Nephron (organoid): ENCODE data around the gene NTRK3.

ENCODE experiments used
- H3K27ac Mint-ChIP-seq, 3 experiments: 2 replicates each; pipeline ENCODE4 v1.8.0; 2020; ENCODE audit warnings: mixed read lengths in 3 of 3, mild to moderate bottlenecking in 2 of 3, moderate library complexity in 1 of 3
- H3K27me3 Mint-ChIP-seq: 2 replicates; pipeline ENCODE4 v1.8.0; 2021; ENCODE audit warnings: low read depth, mild to moderate bottlenecking, moderate library complexity, mixed read lengths
- H3K36me3 Mint-ChIP-seq: 2 replicates; pipeline ENCODE4 v1.8.0; 2020; ENCODE audit warnings: low read depth, mixed read lengths
- H3K4me1 Mint-ChIP-seq: 2 replicates; pipeline ENCODE4 v1.8.0; 2020; ENCODE audit warnings: mixed read lengths
- H3K4me3 Mint-ChIP-seq, 3 experiments: 2 replicates each; pipeline ENCODE4 v1.8.0; 2020; ENCODE audit warnings: mild to moderate bottlenecking in 3 of 3, mixed read lengths in 3 of 3, moderate library complexity in 2 of 3
- H3K9me3 Mint-ChIP-seq: 2 replicates; pipeline ENCODE4 v1.8.0; 2020; ENCODE audit warnings: mixed read lengths
- TF ChIP-seq, protein P1 (sequence below), 3 experiments: fragments of 200-600 bp; sonication (generic); IDR thresholded peaks; one replicate each; pipeline ENCODE4 v1.5.0; 2021; ENCODE audit warnings: antibody characterized with exemption in 3 of 3; ENCODE audit not compliant: unreplicated experiment in 3 of 3

NTRK3 gene

DNA sequence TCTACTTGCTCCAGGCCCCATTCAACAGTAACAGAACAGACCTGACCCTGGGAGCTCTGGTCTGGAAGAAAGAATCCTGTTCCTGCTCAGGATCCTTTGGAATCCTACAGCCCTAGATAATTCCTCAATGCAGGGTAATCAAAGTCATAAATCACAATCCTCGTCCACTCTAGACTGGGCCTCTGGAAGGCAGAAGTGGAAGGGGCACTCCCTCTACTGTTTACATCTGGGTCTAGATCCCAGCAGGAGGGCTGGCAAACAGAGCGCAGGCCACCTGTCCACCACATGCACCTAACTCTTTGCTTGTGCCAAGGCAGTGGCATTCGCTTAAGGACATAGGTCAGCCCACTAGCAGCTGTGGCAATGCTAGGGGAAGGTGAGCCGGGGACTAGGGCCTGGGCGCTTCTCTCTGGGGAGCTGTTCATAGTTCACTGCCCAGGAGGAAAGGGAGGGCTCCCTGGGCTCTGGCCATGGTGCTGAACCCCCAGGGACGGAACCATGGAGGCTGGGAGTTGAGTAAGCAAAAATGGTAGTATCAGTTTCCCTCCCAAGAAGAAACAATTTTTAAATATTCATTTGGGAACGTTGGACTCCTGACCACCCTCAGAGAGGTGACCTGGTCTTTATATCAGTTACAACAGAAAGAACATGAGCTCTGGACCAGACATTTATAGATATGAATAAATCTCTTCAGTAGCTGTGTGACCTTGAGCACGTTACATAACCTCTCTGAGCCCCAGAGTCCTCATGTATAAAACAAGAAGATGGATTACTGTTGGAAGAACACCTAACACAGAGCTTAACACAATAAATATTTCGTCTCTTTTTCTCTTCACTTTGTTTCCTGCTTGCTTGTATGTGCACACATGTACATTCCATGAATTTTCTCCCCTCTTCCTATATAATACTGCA is 90.2 kb downstream of the NTRK3 start:
- peaks cover 45% of the 10 kb centered on the region for H3K27me3 Mint-ChIP-seq
- TF ChIP-seq, protein P1, sequence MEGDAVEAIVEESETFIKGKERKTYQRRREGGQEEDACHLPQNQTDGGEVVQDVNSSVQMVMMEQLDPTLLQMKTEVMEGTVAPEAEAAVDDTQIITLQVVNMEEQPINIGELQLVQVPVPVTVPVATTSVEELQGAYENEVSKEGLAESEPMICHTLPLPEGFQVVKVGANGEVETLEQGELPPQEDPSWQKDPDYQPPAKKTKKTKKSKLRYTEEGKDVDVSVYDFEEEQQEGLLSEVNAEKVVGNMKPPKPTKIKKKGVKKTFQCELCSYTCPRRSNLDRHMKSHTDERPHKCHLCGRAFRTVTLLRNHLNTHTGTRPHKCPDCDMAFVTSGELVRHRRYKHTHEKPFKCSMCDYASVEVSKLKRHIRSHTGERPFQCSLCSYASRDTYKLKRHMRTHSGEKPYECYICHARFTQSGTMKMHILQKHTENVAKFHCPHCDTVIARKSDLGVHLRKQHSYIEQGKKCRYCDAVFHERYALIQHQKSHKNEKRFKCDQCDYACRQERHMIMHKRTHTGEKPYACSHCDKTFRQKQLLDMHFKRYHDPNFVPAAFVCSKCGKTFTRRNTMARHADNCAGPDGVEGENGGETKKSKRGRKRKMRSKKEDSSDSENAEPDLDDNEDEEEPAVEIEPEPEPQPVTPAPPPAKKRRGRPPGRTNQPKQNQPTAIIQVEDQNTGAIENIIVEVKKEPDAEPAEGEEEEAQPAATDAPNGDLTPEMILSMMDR (IDR thresholded peaks at IDR 0.05; ENCODE audit: unreplicated experiment in 3 of 3): no peak
- no peaks in the 10 kb centered on the region for H3K9me3 Mint-ChIP-seq

DNA sequence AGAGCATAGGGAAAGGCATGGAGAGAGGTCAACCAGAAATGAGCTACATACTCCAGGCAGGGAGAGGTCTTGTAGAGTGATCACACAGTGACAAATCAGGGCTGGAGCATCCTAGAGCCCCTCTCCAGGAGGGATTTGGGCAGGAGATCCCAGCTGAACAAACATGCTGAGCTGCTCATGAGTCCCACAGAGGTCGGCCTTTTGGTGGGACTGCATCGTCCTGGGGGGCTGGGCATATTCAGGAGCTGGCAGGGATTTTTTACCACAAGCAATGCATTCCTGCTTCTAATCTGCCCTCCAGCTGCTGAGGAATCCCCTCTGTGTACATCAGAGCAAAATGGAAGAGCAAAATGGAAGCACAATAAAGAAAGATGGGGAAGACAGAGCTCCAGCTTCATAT is 94.9 kb downstream of the NTRK3 start:
- Mint-ChIP-seq H3K4me3 (no peak overlapping the region), H3K27me3 (peaks cover 40% of the 10 kb centered on the region), H3K9me3 (peaks cover 3% of the 10 kb centered on the region), H3K36me3 (no peaks in the 10 kb centered on the region), H3K27ac (no peak overlapping the region), H3K4me1 (no peaks in the 10 kb centered on the region)
- TF ChIP-seq, protein P1 (IDR thresholded peaks at IDR 0.05; ENCODE audit: unreplicated experiment in 3 of 3): no peak

More for the DNA sequence above, 90.2 kb downstream of the NTRK3 start:
- no peak overlapping the region for H3K4me3 Mint-ChIP-seq
- no peaks in the 10 kb centered on the region for H3K4me1 Mint-ChIP-seq
- no peak overlapping the region for H3K27ac Mint-ChIP-seq
- H3K36me3 Mint-ChIP-seq: no peaks in the 10 kb centered on the region

DNA sequence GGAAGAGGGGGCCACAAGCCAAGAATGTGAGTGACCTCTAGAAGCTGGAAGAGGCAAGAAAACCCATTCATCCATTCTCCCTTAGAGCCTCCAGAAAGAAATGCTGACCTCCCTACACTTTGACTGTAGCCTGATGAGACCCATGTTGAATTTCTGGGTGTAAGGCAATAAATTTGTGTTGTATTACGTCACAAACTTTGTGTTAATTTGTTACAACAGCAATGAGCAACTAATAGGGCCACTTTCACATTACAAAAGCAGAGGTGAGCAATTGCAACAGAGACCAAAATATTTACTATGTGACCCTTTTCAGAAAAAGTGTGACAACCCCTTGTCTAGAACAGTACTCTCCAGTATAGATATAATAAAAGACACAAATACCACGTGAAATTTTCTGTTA is 101.2 kb downstream of the NTRK3 start:
- TF ChIP-seq, protein P1 (IDR thresholded peaks at IDR 0.05; ENCODE audit: unreplicated experiment in 3 of 3): no peak
- Mint-ChIP-seq H3K27me3 (peaks cover 12% of the 10 kb centered on the region), H3K4me1 (no peaks in the 10 kb centered on the region), H3K27ac (no peak overlapping the region), H3K9me3 (peaks cover 3% of the 10 kb centered on the region), H3K36me3 (no peaks in the 10 kb centered on the region), H3K4me3 (no peak overlapping the region)

DNA sequence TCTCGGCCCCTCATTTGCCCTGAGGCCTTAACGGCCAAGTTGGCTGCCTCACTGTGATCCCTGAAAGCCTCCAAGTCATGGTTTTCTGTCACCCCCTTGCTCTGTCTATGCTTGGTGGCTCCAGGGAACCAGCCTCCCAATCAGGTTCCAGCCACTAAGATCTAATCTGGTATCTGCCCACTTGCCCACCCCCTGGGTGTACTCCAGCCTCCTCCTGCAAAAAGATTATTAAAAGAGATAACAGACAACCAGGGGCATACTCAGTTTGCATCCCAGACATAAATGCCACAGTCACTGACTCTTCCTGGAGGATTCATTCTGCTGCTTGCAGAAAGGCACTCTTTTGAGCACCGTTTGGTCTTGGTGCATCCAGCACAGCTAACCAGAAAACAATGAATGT is 103.9 kb downstream of the NTRK3 start:
- Mint-ChIP-seq H3K9me3 (peaks cover 3% of the 10 kb centered on the region), H3K4me1 (no peaks in the 10 kb centered on the region), H3K36me3 (no peaks in the 10 kb centered on the region), H3K4me3 (no peak overlapping the region), H3K27ac (no peak overlapping the region), H3K27me3 (peaks cover 17% of the 10 kb centered on the region)
- TF ChIP-seq, protein P1 (IDR thresholded peaks at IDR 0.05; ENCODE audit: unreplicated experiment in 3 of 3): no peak

DNA sequence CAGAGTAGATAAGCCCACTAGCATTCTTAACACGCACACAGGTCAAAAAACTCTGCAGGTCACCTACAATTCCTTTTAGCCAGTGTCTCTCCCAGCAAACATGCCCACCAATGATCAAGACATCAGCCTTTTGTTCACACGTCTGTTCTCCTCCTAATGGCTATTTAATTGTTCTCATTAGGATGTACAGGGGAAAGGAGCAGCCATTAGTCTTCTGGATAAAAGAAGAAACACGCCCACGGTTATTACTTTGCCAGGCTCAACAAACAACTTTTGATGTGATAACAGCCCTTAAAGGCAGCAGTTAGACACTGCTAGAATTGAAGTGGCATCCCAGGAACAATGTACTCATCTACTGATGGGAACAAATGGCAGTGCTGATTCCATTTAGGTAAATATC is 108.8 kb downstream of the NTRK3 start:
- H3K4me1 Mint-ChIP-seq: no peaks in the 10 kb centered on the region
- peaks cover 4% of the 10 kb centered on the region for H3K9me3 Mint-ChIP-seq
- H3K27me3 Mint-ChIP-seq: peaks cover 13% of the 10 kb centered on the region
- TF ChIP-seq, protein P1 (IDR thresholded peaks at IDR 0.05; ENCODE audit: unreplicated experiment in 3 of 3): no peak
- no peak overlapping the region for H3K27ac Mint-ChIP-seq
- no peaks in the 10 kb centered on the region for H3K36me3 Mint-ChIP-seq
- no peak overlapping the region for H3K4me3 Mint-ChIP-seq
